ENCODE data around the gene AGAP1.

- TF ChIP-seq POLR2AphosphoS5 (IDR thresholded peaks at IDR 0.05; ENCODE audit: low read depth, low read length) (no peak), TAF1 (IDR thresholded peaks at IDR 0.05; ENCODE audit: borderline replicate concordance, insufficient read depth, low read length) (no peak), SIN3A (IDR thresholded peaks at IDR 0.05; ENCODE audit: borderline replicate concordance, insufficient read depth, low read length) (no peak)
These were observed 313.3 kb downstream of the AGAP1 start for GRCh38 chr2:235806986-235807750.
